Measurements from ENCODE around the gene RANBP10.

DNA sequence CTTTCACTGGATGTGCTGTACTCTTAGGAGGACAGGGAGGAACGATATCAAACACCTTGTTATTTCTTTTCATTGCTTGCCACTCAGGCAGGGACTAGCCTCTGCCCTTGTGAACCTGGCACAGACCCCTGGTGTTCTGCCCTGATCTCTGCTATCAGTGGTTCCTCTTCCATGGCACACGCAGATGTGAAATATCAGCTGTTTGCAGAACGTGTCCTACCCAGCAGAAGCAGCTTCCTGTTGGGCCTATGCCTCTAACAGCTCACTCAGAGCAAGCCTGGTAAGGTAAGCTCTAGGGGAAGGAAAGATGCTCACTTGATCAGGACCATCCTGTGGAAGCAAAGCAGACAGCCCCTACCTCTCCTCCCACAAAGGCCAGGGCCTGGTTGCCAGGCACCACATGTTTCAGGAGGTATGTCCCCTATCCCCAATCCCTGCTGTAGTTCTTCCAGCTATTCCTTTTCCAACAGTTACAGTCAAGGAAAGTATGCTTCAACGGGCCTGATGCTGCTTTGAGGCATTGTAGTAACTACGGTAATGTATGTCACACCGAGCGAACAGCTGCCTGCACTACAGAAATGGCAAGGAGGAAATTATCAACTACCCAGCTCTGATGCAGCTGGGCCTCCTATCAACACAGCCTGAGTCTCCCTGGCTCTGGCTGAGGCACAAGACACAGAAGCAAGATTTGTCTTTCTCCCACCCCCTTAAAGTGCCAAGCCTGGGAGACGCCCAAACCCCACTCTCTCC, 46.0 kb downstream of the RANBP10 start:
- TF ChIP-seq CTCF (IDR thresholded peaks at IDR 0.05) = no peak
- TF ChIP-seq POLR2A (IDR thresholded peaks at IDR 0.05) = no peak

Measured in esophagus squamous epithelium (tissue), 4 donors.